IgD-negative memory B cell (primary cell): Measurements from ENCODE around the gene CUX1. TPM values are rescaled to one million over a fixed set of nuclear protein-coding genes. Genes with fewer than 3 reads are reported as not detected.
"Not testable (repeated sequence)": the region's sequence is repeated elsewhere in the genome, so short reads cannot be mapped to it uniquely, and the experiment has no call there.

ENCODE experiments used
- H3K27ac Mint-ChIP-seq, 3 donors: one replicate each; pipeline ENCODE4 v1.8.0; 2020 to 2022; ENCODE audit warnings: mild to moderate bottlenecking in 3 of 3, mixed read lengths in 3 of 3, moderate library complexity in 1 of 3
- H3K27me3 Mint-ChIP-seq: one replicate; pipeline ENCODE4 v1.8.0; 2021; ENCODE audit warnings: mixed read lengths
- H3K36me3 Mint-ChIP-seq: one replicate; pipeline ENCODE4 v1.8.0; 2020; ENCODE audit warnings: mild to moderate bottlenecking, mixed read lengths
- H3K4me1 Mint-ChIP-seq, 3 donors: one replicate each; pipeline ENCODE4 v1.8.0; 2020 to 2022; ENCODE audit warnings: mixed read lengths in 3 of 3, mild to moderate bottlenecking in 1 of 3
- H3K4me3 Mint-ChIP-seq, 4 donors: one replicate each; pipeline ENCODE4 v1.8.0; 2020 to 2022; ENCODE audit warnings: mild to moderate bottlenecking in 4 of 4, mixed read lengths in 4 of 4, moderate library complexity in 3 of 4
- H3K9me3 Mint-ChIP-seq, 3 donors: one replicate each; pipeline ENCODE4 v1.8.0; 2020 to 2021; ENCODE audit warnings: mixed read lengths in 3 of 3, mild to moderate bottlenecking in 1 of 3
- polyA plus RNA-seq: library from polyadenylated mRNA; unstranded; fragments of 300-500 nt; fragmentation: Illumina TruSeq; gene quantifications from one replicate; pipeline ENCODE4 v1.2.3, GENCODE V29; 2021

Gene CUX1
- polyA plus RNA-seq, 1 donor from 2014 or later = 22.2 TPM

DNA sequence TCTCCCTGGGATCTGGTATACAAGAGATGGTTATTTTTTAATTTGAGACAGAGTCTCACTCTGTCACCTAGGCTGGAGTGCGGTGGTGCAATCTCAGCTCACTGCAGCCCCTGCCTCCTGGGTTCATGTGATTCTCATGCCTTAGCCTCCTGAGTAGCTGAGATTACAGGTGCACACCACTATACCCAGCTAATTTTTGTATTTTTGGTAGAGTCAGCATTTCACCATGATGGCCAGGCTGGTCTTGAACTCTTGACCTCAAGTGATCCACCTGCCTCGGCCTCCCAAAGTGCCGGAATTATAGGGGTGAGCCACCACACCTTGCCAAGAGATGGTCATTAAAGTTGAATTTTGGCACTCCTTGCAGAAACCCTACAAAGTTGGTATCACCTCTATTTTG is 71.1 kb downstream of the CUX1 start:
- H3K27ac Mint-ChIP-seq, H3K36me3 Mint-ChIP-seq, H3K9me3 Mint-ChIP-seq, H3K4me3 Mint-ChIP-seq, H3K27me3 Mint-ChIP-seq: not testable (repeated sequence)
- peaks cover 26 to 46% (median 32%) of the 10 kb centered on the region in 3 donors for H3K4me1 Mint-ChIP-seq

DNA sequence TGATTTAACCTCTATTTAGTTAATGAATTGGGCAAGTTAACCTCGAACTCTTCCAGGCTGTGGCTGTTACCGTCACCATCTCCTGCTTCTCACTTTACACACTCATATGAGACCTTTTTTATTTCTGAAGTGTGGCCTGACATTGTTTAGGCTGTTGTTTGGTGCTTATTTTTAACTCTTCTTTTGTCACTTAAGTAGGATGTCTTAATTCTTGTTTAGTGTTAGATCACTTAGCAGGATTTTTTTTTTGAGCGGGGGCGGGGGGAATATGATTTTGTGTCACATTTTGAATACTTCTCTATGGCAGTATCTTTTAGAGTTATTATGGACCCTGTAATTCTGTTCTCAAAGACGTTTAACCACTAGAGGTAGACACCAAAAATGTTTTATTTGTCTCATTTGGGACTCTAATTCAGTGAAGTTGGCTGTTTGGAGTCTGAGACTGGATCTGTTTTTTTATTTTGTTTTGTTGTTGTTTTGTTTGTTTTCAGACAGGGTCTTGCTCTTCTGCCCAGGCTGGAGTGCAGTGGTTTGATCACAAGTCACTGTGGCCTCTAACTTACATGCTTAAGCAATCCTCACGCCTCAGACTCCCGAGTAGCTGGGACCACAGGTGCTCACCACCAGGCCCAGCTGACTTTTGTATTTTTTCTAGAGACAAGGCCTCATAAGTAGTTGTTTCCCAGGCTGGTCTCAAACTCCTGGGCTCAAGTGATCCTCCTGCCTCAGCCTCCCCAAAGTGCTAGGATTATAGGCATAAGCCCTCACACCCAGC is 73.5 kb downstream of the CUX1 start:
- no peaks in the 10 kb centered on the region for H3K9me3 Mint-ChIP-seq
- H3K27ac Mint-ChIP-seq = peak overlapping the region in 1 of 3 donors; percentile 1
- peaks cover 5% of the 10 kb centered on the region for H3K36me3 Mint-ChIP-seq
- H3K27me3 Mint-ChIP-seq = no peaks in the 10 kb centered on the region
- peaks cover 11 to 30% (median 16%) of the 10 kb centered on the region in 3 donors for H3K4me1 Mint-ChIP-seq
- H3K4me3 Mint-ChIP-seq = no peak overlapping the region

DNA sequence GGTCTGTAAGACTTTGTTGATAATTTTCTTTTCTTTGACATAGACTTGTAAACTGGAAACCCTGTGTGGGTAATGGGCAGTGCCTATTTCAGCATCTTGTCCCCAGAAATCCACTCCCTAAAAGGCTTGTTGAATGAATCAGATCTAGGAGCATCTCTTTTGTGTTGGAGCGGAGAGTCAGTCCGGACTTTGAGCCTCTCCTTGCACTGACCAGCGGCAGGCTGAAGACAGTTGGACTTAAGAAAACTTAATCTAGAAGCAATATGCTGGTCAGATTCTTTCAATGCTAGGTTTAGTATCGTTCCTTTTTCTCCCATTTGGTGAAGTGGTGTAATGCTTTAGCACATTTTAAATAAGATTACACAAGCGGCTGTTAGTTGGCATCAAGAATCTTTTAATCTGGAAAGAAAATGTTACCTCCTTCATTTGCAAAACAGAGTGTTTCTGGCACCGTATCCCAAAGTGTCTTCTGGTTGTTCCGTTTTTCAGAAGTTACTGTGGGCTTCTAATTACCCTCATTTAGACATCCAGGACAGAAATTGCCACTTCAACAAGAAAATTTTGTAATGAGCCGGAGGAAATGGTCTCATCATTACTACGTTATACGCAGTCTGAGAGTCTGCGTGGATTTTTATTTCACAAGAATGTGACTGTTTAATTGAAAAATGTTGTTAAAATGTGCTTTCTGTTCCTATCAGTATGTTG is 74.7 kb downstream of the CUX1 start:
- Mint-ChIP-seq H3K27ac (no peak overlapping the region), H3K4me1 (peaks cover 8 to 37% (median 13%) of the 10 kb centered on the region in 3 donors), H3K36me3 (peaks cover 4% of the 10 kb centered on the region)

DNA sequence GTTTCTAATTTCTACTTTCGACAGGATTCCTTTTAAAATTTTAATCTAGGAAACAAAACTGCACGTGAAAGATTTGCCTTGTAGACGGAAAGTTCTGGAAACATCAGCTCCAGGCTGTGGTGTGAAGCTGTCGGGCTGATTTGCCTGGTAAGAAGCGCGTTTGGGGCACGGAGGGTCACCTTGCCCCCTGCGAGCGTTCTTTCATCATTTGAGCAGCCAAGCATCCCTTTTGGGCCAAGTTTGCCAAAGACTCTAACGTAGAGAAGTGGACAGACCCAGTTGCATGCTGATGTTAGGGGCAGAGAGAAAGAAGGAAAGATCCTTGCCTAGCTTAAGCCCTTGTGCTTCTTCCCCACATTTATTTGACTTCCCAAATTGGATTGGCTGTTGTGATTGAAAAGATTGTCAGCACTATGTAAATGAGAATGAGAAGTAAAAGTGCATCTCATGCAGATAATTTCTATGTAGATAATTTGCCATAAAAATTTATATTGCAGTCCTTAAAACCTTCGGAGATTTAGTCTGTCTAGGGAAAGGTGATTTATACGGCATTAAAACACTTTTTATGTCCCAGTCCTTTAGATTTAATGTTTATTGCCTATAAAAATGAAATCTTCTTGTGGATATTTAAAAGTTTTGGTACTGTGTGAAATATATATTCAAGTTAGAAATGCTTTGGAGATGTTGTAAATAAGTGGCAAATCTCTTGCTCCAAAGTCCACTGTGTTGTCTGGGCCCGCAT is 76.1 kb downstream of the CUX1 start:
- Mint-ChIP-seq H3K36me3 (peaks cover 4% of the 10 kb centered on the region), H3K9me3 (no peaks in the 10 kb centered on the region), H3K27ac (peak overlapping the region in 1 of 3 donors; percentile 35), H3K27me3 (no peaks in the 10 kb centered on the region), H3K4me3 (no peak overlapping the region), H3K4me1 (peaks cover 8 to 33% (median 10%) of the 10 kb centered on the region in 3 donors)

More for the DNA sequence above, 74.7 kb downstream of the CUX1 start:
- Mint-ChIP-seq H3K9me3 (no peaks in the 10 kb centered on the region), H3K4me3 (no peak overlapping the region), H3K27me3 (no peaks in the 10 kb centered on the region)

DNA sequence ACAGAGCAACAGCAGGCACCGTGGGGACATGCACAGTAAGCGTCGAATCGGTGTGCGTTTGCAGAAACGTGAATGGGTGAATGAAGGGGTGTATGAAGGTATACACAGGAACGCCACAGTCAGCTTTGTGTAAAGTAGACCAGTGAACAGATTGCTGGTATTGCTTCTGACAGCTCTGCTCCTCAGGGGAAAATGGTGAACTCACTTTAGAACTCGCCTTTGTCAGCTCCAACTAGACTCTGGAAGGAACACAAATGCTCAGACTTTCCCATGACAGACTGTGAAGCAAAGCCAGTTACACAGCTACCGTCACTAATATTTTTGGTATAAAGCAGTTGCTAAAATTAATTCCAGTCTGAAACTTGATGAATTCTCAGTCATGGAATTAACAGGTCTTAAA is 78.9 kb downstream of the CUX1 start:
- no peak overlapping the region for H3K27ac Mint-ChIP-seq
- H3K4me3 Mint-ChIP-seq = no peak overlapping the region
- no peaks in the 10 kb centered on the region for H3K27me3 Mint-ChIP-seq
- peaks cover 4% of the 10 kb centered on the region for H3K36me3 Mint-ChIP-seq
- H3K9me3 Mint-ChIP-seq = no peaks in the 10 kb centered on the region
- peaks cover 6 to 23% (median 9%) of the 10 kb centered on the region in 3 donors for H3K4me1 Mint-ChIP-seq

DNA sequence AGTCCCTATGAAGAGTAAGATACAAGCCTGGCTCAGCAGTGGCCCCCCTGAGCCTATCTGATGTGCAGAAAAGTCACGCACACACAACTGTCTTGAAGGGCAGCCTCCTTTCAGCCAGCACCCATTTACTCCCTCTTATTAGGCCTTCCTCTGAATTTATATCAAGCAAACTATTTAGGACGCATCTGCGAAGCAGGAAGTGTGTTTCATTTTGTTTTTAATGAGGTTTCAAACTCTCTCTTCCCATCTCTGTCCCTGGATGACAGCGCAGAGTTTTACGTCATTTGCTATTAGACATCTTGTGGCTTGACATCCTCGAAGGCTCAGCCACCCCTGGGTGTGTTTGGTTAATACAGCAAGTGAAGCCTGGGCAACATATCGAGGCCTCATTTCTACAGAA is 79.5 kb downstream of the CUX1 start:
- Mint-ChIP-seq H3K36me3 (peaks cover 4% of the 10 kb centered on the region), H3K9me3 (no peaks in the 10 kb centered on the region), H3K27ac (peak overlapping the region in 1 of 3 donors; percentile 67), H3K4me3 (no peak overlapping the region), H3K4me1 (peaks cover 6 to 17% (median 9%) of the 10 kb centered on the region in 3 donors), H3K27me3 (no peaks in the 10 kb centered on the region)

DNA sequence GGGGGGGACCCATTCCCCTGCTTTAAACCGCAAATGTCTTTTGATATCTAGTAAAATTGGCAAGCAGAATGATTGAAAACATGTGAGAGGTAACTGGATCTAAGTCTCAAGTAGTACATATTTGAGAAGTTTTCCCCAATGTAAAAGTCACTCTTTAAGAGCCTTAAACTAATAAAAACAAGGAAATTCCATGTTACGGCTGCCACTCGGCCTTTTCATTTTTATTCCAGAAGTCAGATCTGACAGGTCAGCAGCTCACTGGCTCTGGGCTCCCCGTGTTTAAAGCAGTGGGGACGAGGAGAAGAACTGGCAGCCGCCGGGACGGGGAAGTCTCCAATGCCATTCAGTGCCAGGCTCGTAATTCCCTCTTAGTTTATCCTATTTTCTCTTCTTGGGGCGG is 80.7 kb downstream of the CUX1 start:
- no peak overlapping the region for H3K27ac Mint-ChIP-seq
- H3K27me3 Mint-ChIP-seq = no peaks in the 10 kb centered on the region
- H3K4me1 Mint-ChIP-seq = peaks cover 6 to 8% (median 7%) of the 10 kb centered on the region in 3 donors
- H3K36me3 Mint-ChIP-seq = peaks cover 9% of the 10 kb centered on the region
- no peaks in the 10 kb centered on the region for H3K9me3 Mint-ChIP-seq
- H3K4me3 Mint-ChIP-seq = no peak overlapping the region

DNA sequence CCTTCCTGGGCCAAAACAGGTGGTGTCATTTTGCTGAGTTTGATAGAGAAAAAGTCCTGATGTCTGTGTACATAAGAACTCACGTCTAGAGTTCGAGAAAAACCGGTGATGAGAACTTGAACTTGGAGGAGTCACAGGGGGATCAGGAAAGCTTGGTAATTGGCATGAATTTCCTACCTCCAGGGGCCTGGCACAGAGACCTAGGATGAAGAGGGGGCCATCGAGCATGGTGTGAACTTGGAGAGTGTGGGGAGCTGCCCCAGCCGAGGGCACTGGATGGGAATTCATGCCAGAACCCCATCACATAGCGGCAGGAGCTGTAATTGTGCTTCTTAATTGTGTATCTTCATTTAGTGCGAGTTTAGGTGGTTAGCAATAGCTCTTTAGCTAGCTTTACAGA is 82.2 kb downstream of the CUX1 start:
- H3K27ac Mint-ChIP-seq = peak overlapping the region in 1 of 3 donors; percentile 81
- H3K4me1 Mint-ChIP-seq = peaks cover 9 to 13% (median 10%) of the 10 kb centered on the region in 3 donors
- no peak overlapping the region for H3K4me3 Mint-ChIP-seq
- no peaks in the 10 kb centered on the region for H3K27me3 Mint-ChIP-seq
- H3K9me3 Mint-ChIP-seq = no peaks in the 10 kb centered on the region
- H3K36me3 Mint-ChIP-seq = peaks cover 9% of the 10 kb centered on the region

DNA sequence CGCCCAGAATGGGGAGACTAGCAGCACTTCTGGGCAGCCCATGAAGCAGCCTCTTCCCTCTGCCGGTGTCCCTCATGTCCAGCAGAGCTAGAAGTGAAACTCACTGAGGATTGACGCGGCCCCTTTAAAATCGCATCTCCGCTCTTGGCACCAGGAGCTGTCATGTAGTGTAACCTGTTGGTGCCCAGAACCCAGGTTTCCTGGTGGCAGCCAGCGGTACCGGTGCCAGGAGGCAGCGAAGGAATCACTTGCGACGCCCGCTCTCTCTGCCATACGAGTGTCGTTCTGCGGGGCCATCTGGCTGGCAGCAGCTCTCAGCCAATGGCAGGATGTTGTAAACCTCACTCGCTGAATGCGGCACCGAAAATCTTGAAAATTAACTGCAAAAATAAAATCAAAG is 82.7 kb downstream of the CUX1 start:
- Mint-ChIP-seq H3K27ac (no peak overlapping the region), H3K9me3 (no peaks in the 10 kb centered on the region), H3K27me3 (no peaks in the 10 kb centered on the region), H3K36me3 (peaks cover 8% of the 10 kb centered on the region), H3K4me3 (no peak overlapping the region), H3K4me1 (peaks cover 13 to 18% (median 15%) of the 10 kb centered on the region in 3 donors)

DNA sequence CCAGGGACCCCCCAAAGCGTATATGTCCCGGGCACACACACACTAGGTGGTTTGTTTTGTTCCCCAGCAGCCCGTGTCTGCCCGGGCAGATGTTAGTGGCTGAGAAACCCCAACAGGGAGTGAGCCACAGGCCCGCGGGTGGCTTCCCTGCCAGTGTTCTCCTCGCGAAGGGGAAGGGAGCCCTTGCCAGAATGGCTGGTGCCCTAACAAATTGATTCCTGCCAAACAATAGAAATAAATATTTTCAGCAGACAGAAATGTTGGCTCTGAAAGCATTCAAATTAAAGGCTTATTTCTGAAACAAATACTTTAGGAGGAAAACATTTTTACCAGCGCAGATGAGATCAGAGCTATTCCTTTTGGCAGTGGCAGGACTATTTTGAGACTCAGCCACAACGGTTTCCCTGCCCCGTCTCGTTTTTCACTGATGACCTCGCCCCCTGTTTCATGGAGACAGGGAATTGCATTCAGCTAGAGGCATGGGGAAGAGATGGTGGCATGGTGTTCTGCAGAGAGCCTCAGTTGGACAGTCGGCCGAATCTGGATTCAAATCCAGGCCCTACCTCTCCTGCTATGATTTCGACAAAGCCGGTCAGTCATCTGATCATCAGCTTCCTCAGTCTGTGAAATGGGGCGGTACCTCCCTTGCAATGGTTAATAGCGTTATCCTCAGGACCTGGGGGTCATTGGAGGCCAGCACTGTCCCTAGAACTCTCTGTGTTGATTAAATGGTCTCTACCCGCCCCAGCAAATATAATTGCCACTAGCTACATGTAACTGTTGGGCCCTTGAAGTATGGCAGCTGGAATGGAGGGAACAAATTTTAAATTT is 84.5 kb downstream of the CUX1 start:
- Mint-ChIP-seq H3K27ac (peak overlapping the region in 1 of 3 donors; percentile 50), H3K4me1 (peaks cover 11 to 19% (median 15%) of the 10 kb centered on the region in 3 donors), H3K4me3 (no peak overlapping the region), H3K36me3 (peaks cover 8% of the 10 kb centered on the region), H3K27me3 (no peaks in the 10 kb centered on the region), H3K9me3 (no peaks in the 10 kb centered on the region)

DNA sequence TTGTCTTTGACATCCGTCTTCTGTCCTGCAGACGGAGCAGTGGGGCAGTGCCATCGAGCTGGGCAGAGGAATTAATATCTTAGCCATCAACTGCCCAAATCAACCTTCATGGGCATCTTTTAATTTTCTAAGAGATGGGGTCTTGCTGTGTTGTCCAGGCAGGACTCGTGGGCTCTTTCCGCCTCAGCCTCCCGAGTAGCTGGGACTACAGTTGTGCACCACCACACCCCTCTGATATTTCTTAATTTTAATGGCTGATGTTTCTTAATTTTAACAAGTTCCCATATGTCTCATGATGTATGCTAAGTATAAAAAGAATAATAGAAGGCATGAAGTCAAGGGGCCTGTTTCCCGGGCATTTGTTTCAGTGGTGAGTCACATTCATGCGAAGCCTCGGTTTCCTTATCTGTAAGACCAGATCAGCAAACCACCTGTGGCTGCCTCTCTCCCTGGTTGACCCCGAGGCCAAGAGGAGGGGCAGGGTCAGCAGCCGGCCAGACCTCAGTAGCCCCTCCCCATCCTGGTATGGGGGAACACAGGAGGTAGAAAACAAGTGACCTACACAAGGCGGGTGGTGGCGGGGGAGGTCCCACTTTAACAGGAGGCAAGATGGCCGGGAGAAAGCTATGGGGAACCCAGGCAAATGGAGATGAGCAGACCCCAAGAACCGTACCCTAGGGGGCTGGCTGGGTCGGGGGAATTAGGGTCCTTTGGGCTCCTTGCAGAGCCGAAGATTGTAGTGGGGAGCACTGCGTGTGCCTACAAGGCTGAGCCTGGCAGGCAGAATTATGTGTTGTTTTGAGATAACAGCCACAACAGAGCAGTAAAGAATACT is 85.5 kb downstream of the CUX1 start:
- H3K27me3 Mint-ChIP-seq = no peaks in the 10 kb centered on the region
- H3K36me3 Mint-ChIP-seq = peaks cover 8% of the 10 kb centered on the region
- peaks cover 11 to 16% (median 15%) of the 10 kb centered on the region in 3 donors for H3K4me1 Mint-ChIP-seq
- no peak overlapping the region for H3K27ac Mint-ChIP-seq
- H3K4me3 Mint-ChIP-seq = no peak overlapping the region
- H3K9me3 Mint-ChIP-seq = no peaks in the 10 kb centered on the region

DNA sequence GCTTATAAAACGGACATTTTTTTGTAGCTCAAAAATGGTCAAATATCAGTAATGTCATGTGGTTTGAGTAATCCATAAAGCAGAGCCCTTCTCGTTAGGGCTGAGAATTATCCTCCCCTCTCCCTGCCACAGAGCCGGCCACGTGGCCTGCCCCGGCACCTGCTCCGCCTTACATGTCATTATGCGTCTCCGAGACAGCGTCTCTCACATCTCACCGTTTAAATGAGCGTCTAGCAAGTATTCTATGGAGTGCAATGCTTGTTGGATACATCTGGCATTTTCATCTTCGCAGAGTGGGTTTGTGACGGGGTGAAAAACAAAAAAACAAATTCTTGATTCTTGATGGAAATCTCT is 86.1 kb downstream of the CUX1 start:
- peak overlapping the region in 1 of 4 donors; percentile 22 for H3K4me3 Mint-ChIP-seq
- peaks cover 11 to 16% (median 16%) of the 10 kb centered on the region in 3 donors for H3K4me1 Mint-ChIP-seq
- H3K9me3 Mint-ChIP-seq = no peaks in the 10 kb centered on the region

DNA sequence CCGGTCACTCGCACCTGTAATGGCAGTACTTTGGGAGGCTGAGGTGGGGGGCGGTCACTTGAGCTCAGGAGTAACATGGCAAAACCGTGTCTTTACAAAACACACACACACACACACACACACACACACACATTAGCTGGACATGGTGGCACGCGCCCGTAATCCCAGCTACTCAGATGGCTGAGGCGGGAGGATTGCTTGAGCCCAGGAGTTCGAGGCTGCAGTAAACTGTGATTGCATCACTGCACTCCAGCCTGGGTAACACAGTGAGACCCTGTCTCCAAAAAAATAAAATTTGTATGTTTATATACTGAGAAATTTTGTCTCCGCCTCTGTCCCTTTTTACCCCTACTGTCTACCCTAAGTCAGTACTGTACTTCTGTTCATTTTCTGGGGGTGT is 86.6 kb downstream of the CUX1 start:
- Mint-ChIP-seq H3K9me3 (no peaks in the 10 kb centered on the region), H3K27me3 (no peaks in the 10 kb centered on the region), H3K27ac (no peak overlapping the region), H3K4me1 (peaks cover 13 to 18% (median 16%) of the 10 kb centered on the region in 3 donors), H3K36me3 (peaks cover 8% of the 10 kb centered on the region), H3K4me3 (no peak overlapping the region)

More for the DNA sequence above, 86.1 kb downstream of the CUX1 start:
- H3K27ac Mint-ChIP-seq = no peak overlapping the region
- H3K36me3 Mint-ChIP-seq = peaks cover 8% of the 10 kb centered on the region
- H3K27me3 Mint-ChIP-seq = no peaks in the 10 kb centered on the region
